ENCODE results near the gene DLK1. TPM values are rescaled to one million over a fixed set of nuclear protein-coding genes. Genes with fewer than 3 reads are reported as not detected.

Gene DLK1
- total RNA-seq, 1 donor from 2014 or later: 22.8 TPM

- DNase-seq (no peak), ATAC-seq (ENCODE audit: poor library complexity) (no peak)
- intact Hi-C loops (cut with DNase I): no loop called here
Measured at GRCh38 chr14:100710391-100710790, 16.3 kb upstream of the DLK1 start.

GRCh38 chr14:100710826-100711462 is 15.7 kb upstream of the DLK1 start:
- ATAC-seq (ENCODE audit: poor library complexity): no peak
- intact Hi-C loops (cut with DNase I): no loop called here
- no peak for DNase-seq

- intact Hi-C loops (cut with DNase I): no loop called here
- DNase-seq (peak; percentile 54), ATAC-seq (ENCODE audit: poor library complexity) (no peak)
Measured at GRCh38 chr14:100711493-100711892, 15.2 kb upstream of the DLK1 start.

- no peak for DNase-seq
- intact Hi-C loops (cut with DNase I): no loop called here
- ATAC-seq (ENCODE audit: poor library complexity): no peak
Measured at GRCh38 chr14:100712490-100712889, 14.2 kb upstream of the DLK1 start.

GRCh38 chr14:100713705-100714104 is 13.0 kb upstream of the DLK1 start:
- intact Hi-C loops (cut with DNase I): no loop called here
- DNase-seq (no peak), ATAC-seq (ENCODE audit: poor library complexity) (no peak)

GRCh38 chr14:100714258-100714892 is 12.3 kb upstream of the DLK1 start:
- no peak for DNase-seq
- no peak for ATAC-seq (ENCODE audit: poor library complexity)
- intact Hi-C loops (cut with DNase I): no loop called here

- intact Hi-C loops (cut with DNase I): no loop called here
- ATAC-seq (ENCODE audit: poor library complexity): no peak
- DNase-seq: no peak
Measured at GRCh38 chr14:100715332-100715731, 11.4 kb upstream of the DLK1 start.

GRCh38 chr14:100715803-100716202 is 10.9 kb upstream of the DLK1 start:
- ATAC-seq (ENCODE audit: poor library complexity) (no peak), DNase-seq (no peak)
- intact Hi-C loops (cut with DNase I): no loop called here

GRCh38 chr14:100717386-100717785 is 9.3 kb upstream of the DLK1 start:
- ATAC-seq (ENCODE audit: poor library complexity) (no peak), DNase-seq (no peak)
- intact Hi-C loops (cut with DNase I): no loop called here

GRCh38 chr14:100719976-100720520 is 6.6 kb upstream of the DLK1 start:
- ATAC-seq (ENCODE audit: poor library complexity) (no peak), DNase-seq (no peak)
- intact Hi-C loops (cut with DNase I): no loop called here

GRCh38 chr14:100721568-100721967 is 5.1 kb upstream of the DLK1 start:
- intact Hi-C loops (cut with DNase I): no loop called here

GRCh38 chr14:100722367-100722766 is 4.3 kb upstream of the DLK1 start:
- ATAC-seq (ENCODE audit: poor library complexity) (no peak), DNase-seq (no peak)
- intact Hi-C loops (cut with DNase I): no loop called here

More at GRCh38 chr14:100721568-100721967, 5.1 kb upstream of the DLK1 start:
- no peak for ATAC-seq (ENCODE audit: poor library complexity)
- DNase-seq: no peak

- DNase-seq (no peak), ATAC-seq (ENCODE audit: poor library complexity) (no peak)
- intact Hi-C loops (cut with DNase I): no loop called here
Measured at GRCh38 chr14:100723135-100723829, 3.4 kb upstream of the DLK1 start.

GRCh38 chr14:100723830-100724437 is 2.8 kb upstream of the DLK1 start:
- no peak for DNase-seq
- intact Hi-C loops (cut with DNase I): no loop called here
- no peak for ATAC-seq (ENCODE audit: poor library complexity)

GRCh38 chr14:100724536-100724935 is 2.2 kb upstream of the DLK1 start:
- intact Hi-C loops (cut with DNase I): no loop called here
- ATAC-seq (ENCODE audit: poor library complexity): no peak
- DNase-seq: no peak

- ATAC-seq (ENCODE audit: poor library complexity): no peak
Measured at GRCh38 chr14:100725587-100726387, 905 bp upstream of the DLK1 start.

GRCh38 chr14:100727086-100727872 is 587 bp downstream of the DLK1 start:
- no peak for DNase-seq
- intact Hi-C loops (cut with DNase I): no loop called here
- no peak for ATAC-seq (ENCODE audit: poor library complexity)

More at GRCh38 chr14:100725587-100726387, 905 bp upstream of the DLK1 start:
- no peak for DNase-seq
- intact Hi-C loops (cut with DNase I): no loop called here

- no peak for ATAC-seq (ENCODE audit: poor library complexity)
- intact Hi-C loops (cut with DNase I): no loop called here
- no peak for DNase-seq
Measured at GRCh38 chr14:100727873-100728240, 1.2 kb downstream of the DLK1 start.

Measured in Right ventricle myocardium superior (tissue), 1 donor.